IPS DF 6.9 (cell line): ENCODE results near the gene FBRSL1.

ENCODE experiments used
- DNase-seq: peaks from one replicate; pipeline ENCODE4 v3.0.0-alpha.2; 2013; ENCODE audit warnings: low read depth, low spot score
- H3K27ac ChIP-seq: one replicate; pipeline ENCODE4 v1.5.1; 2013; ENCODE audit warnings: low read length, control low read depth
- H3K27me3 ChIP-seq: 2 replicates; pipeline ENCODE4 v1.6.1; 2013; ENCODE audit warnings: mild to moderate bottlenecking, low read length; ENCODE audit not compliant: control insufficient read depth, insufficient read depth
- H3K36me3 ChIP-seq: 2 replicates; pipeline ENCODE4 v1.6.1; 2013; ENCODE audit warnings: low read length; ENCODE audit not compliant: control insufficient read depth, insufficient read depth
- H3K4me1 ChIP-seq: 2 replicates; pipeline ENCODE4 v1.6.1; 2013; ENCODE audit warnings: low read length; ENCODE audit not compliant: control insufficient read depth, insufficient read depth
- H3K4me3 ChIP-seq: 2 replicates; pipeline ENCODE4 v1.5.1; 2013; ENCODE audit warnings: mild to moderate bottlenecking, low read length
- H3K9me3 ChIP-seq: 2 replicates; pipeline ENCODE4 v1.6.1; 2013; ENCODE audit warnings: low read length, inconsistent platforms; ENCODE audit not compliant: control insufficient read depth, insufficient read depth
- WGBS: extraction: QIAGEN DNeasy Blood & Tissue Kit; methylation state at CpG from one replicate; pipeline ENCODE4 v1.1.7; 2013; ENCODE audit warnings: mixed read lengths, missing lambda C conversion rate; ENCODE audit not compliant: insufficient read length, insufficient coverage; 5-methylcytosine and 5-hydroxymethylcytosine counted together

Gene FBRSL1

GRCh38 chr12:132477703-132478432 is 12.1 kb upstream of the FBRSL1 start:
- DNase-seq = no peak
- Histone ChIP-seq H3K27me3 (peaks cover 14% of the 10 kb centered on the region; the same call in 1 of the 2 replicates), H3K4me3 (no peak overlapping the region), H3K27ac (no peak overlapping the region), H3K9me3 (no peaks in the 10 kb centered on the region), H3K4me1 (no peaks in the 10 kb centered on the region; the same call in 1 of the 2 replicates), H3K36me3 (no peaks in the 10 kb centered on the region; the same call in 1 of the 2 replicates)
- no CpG with 5 or more reads among the region's 19 CpGs for WGBS

- WGBS = no CpG with 5 or more reads among the region's 15 CpGs
- H3K27ac ChIP-seq = no peak overlapping the region
Observed at GRCh38 chr12:132478433-132478803, 11.5 kb upstream of the FBRSL1 start.

GRCh38 chr12:132478845-132479244 is 11.1 kb upstream of the FBRSL1 start:
- Histone ChIP-seq H3K4me3 (no peak overlapping the region), H3K27me3 (peaks cover 15% of the 10 kb centered on the region; the same call in 1 of the 2 replicates), H3K27ac (no peak overlapping the region), H3K36me3 (no peaks in the 10 kb centered on the region; the same call in 1 of the 2 replicates), H3K4me1 (no peaks in the 10 kb centered on the region; the same call in 1 of the 2 replicates), H3K9me3 (no peaks in the 10 kb centered on the region)
- DNase-seq = no peak
- no CpG with 5 or more reads among the region's 16 CpGs for WGBS

More at GRCh38 chr12:132478433-132478803, 11.5 kb upstream of the FBRSL1 start:
- no peaks in the 10 kb centered on the region; the same call in 1 of the 2 replicates for H3K36me3 ChIP-seq
- H3K4me3 ChIP-seq = no peak overlapping the region
- DNase-seq = no peak
- no peaks in the 10 kb centered on the region; the same call in 1 of the 2 replicates for H3K4me1 ChIP-seq
- no peaks in the 10 kb centered on the region for H3K9me3 ChIP-seq
- peaks cover 15% of the 10 kb centered on the region; the same call in 1 of the 2 replicates for H3K27me3 ChIP-seq

GRCh38 chr12:132479291-132479690 is 10.7 kb upstream of the FBRSL1 start:
- DNase-seq = no peak
- no CpG with 5 or more reads among the region's 13 CpGs for WGBS
- H3K27ac ChIP-seq = no peak overlapping the region
- no peaks in the 10 kb centered on the region; the same call in 1 of the 2 replicates for H3K4me1 ChIP-seq
- peaks cover 15% of the 10 kb centered on the region; the same call in 1 of the 2 replicates for H3K27me3 ChIP-seq
- no peak overlapping the region for H3K4me3 ChIP-seq
- H3K36me3 ChIP-seq = no peaks in the 10 kb centered on the region; the same call in 1 of the 2 replicates
- no peaks in the 10 kb centered on the region for H3K9me3 ChIP-seq

- no CpG with 5 or more reads among the region's 38 CpGs for WGBS
- Histone ChIP-seq H3K27me3 (peaks cover 15% of the 10 kb centered on the region; the same call in 1 of the 2 replicates), H3K4me3 (no peak overlapping the region)
Observed at GRCh38 chr12:132479938-132480622, 9.9 kb upstream of the FBRSL1 start.

GRCh38 chr12:132480623-132481132 is 9.3 kb upstream of the FBRSL1 start:
- Histone ChIP-seq H3K27ac (no peak overlapping the region), H3K27me3 (peaks cover 20% of the 10 kb centered on the region; the same call in 1 of the 2 replicates), H3K9me3 (no peaks in the 10 kb centered on the region), H3K36me3 (no peaks in the 10 kb centered on the region; the same call in 1 of the 2 replicates), H3K4me1 (no peaks in the 10 kb centered on the region), H3K4me3 (no peak overlapping the region)
- no peak for DNase-seq
- WGBS = no CpG with 5 or more reads among the region's 14 CpGs

More at GRCh38 chr12:132479938-132480622, 9.9 kb upstream of the FBRSL1 start:
- Histone ChIP-seq H3K9me3 (no peaks in the 10 kb centered on the region), H3K4me1 (no peaks in the 10 kb centered on the region; the same call in 1 of the 2 replicates), H3K27ac (no peak overlapping the region), H3K36me3 (no peaks in the 10 kb centered on the region; the same call in 1 of the 2 replicates)
- no peak for DNase-seq

- no peak overlapping the region for H3K4me3 ChIP-seq
- no peaks in the 10 kb centered on the region for H3K9me3 ChIP-seq
- WGBS = no CpG with 5 or more reads among the region's 11 CpGs
- H3K27me3 ChIP-seq = peaks cover 21% of the 10 kb centered on the region; the same call in 1 of the 2 replicates
- no peak for DNase-seq
- H3K27ac ChIP-seq = no peak overlapping the region
- H3K4me1 ChIP-seq = no peaks in the 10 kb centered on the region
- no peaks in the 10 kb centered on the region; the same call in 1 of the 2 replicates for H3K36me3 ChIP-seq
Observed at GRCh38 chr12:132481345-132481744, 8.6 kb upstream of the FBRSL1 start.

GRCh38 chr12:132481771-132482745 is 7.9 kb upstream of the FBRSL1 start:
- no peaks in the 10 kb centered on the region for H3K9me3 ChIP-seq
- no peak overlapping the region for H3K4me3 ChIP-seq
- peaks cover 22% of the 10 kb centered on the region; the same call in 1 of the 2 replicates for H3K27me3 ChIP-seq
- no peaks in the 10 kb centered on the region; the same call in 1 of the 2 replicates for H3K36me3 ChIP-seq
- WGBS = no CpG with 5 or more reads among the region's 31 CpGs
- H3K27ac ChIP-seq = no peak overlapping the region
- DNase-seq = no peak
- no peaks in the 10 kb centered on the region for H3K4me1 ChIP-seq

- Histone ChIP-seq H3K36me3 (no peaks in the 10 kb centered on the region; the same call in 1 of the 2 replicates), H3K27ac (no peak overlapping the region), H3K27me3 (peaks cover 24% of the 10 kb centered on the region; the same call in 1 of the 2 replicates), H3K9me3 (no peaks in the 10 kb centered on the region), H3K4me1 (no peaks in the 10 kb centered on the region), H3K4me3 (no peak overlapping the region)
- no peak for DNase-seq
- WGBS = no CpG with 5 or more reads among the region's 9 CpGs
Observed at GRCh38 chr12:132482771-132483170, 7.2 kb upstream of the FBRSL1 start.
